ENCODE measurements around the gene PLEKHO2. TPM values are rescaled to one million over a fixed set of nuclear protein-coding genes. Genes with fewer than 3 reads are reported as not detected.

The PLEKHO2 gene
- total RNA-seq, 1 experiment from 2014 or later = 4.5 TPM

DNA sequence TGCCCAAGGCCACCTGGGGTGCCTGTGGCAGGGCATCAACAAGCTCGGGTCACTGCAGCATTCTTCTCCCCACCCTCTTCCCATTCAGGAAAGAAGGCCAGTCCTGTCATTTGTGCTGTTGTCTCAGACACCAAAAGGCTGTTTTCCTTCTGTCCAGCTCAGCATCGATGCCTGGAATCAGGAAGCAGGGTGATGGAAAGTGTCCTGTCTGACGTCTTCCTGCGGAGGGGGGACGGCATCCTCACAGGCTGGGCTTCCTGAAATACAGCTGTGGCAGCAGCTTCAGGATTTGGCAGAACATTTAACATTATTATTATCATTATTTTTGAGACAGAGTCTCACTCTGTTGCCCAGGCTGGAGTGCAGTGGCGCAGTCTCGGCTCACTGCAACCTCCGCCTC lies 37.0 kb downstream of the PLEKHO2 start:
- Histone ChIP-seq H3K27me3 (replicated peaks; ENCODE audit: control insufficient read depth, insufficient read depth, low read length) (no peaks in the 10 kb centered on the region), H3K4me1 (no peaks in the 10 kb centered on the region), H3K36me3 (ENCODE audit: control insufficient read depth, insufficient read depth, low read length) (no peaks in the 10 kb centered on the region), H3K9me3 (no peaks in the 10 kb centered on the region), H3K4me3 (ENCODE audit: low read depth, low read length) (no peak overlapping the region)
- DNase-seq = no peak
- BruUV-seq (replicated peaks) = no TSS peak
- Mint-ChIP-seq H3K4me1 (ENCODE audit: low read depth, unreplicated experiment) (peaks cover 7% of the 10 kb centered on the region), H3K36me3 (ENCODE audit: insufficient read depth, unreplicated experiment) (no peaks in the 10 kb centered on the region), H3K27me3 (ENCODE audit: insufficient read depth, unreplicated experiment) (no peaks in the 10 kb centered on the region), H3K9me3 (ENCODE audit: unreplicated experiment) (no peaks in the 10 kb centered on the region), H3K4me3 (ENCODE audit: unreplicated experiment) (no peak overlapping the region), H3K27ac (ENCODE audit: unreplicated experiment) (no peak overlapping the region)
- intact Hi-C loops (cut with micrococcal nuclease; ENCODE audit: unreplicated experiment) = no loop called here
- POLR2A ChIA-PET = no interaction called here
- TF ChIP-seq, protein P1, sequence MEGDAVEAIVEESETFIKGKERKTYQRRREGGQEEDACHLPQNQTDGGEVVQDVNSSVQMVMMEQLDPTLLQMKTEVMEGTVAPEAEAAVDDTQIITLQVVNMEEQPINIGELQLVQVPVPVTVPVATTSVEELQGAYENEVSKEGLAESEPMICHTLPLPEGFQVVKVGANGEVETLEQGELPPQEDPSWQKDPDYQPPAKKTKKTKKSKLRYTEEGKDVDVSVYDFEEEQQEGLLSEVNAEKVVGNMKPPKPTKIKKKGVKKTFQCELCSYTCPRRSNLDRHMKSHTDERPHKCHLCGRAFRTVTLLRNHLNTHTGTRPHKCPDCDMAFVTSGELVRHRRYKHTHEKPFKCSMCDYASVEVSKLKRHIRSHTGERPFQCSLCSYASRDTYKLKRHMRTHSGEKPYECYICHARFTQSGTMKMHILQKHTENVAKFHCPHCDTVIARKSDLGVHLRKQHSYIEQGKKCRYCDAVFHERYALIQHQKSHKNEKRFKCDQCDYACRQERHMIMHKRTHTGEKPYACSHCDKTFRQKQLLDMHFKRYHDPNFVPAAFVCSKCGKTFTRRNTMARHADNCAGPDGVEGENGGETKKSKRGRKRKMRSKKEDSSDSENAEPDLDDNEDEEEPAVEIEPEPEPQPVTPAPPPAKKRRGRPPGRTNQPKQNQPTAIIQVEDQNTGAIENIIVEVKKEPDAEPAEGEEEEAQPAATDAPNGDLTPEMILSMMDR (IDR thresholded peaks at IDR 0.05; ENCODE audit: insufficient read depth in 1 of 2, low read depth in 1 of 2, low read length in 1 of 2, severe bottlenecking in 1 of 2, unreplicated experiment in 1 of 2) = no peak
- CTCF ChIA-PET = no interaction called here

DNA sequence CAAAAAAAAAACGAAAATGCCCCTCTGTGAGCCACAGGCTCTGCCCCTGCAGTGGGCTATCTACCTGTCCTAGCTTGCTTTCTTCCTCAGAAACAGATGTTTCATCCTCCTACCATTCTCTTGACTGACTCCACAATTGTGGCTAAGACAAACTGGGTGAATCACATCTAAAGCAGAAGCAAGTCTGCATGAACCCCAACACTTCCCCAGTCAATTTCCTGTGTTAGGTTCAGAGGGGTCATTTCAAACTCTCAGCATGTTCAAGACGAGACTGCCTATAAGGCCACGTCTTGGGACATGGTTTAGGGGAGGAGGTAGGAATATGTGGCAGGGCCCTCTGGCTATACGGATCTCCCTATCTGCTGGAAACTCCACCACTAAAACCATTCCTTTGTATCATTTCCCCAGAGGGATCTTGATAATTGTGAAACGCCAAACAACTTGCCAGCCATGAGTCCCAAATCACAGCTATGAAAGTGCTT lies 41.4 kb downstream of the PLEKHO2 start:
- CTCF ChIA-PET = no interaction called here
- Mint-ChIP-seq H3K4me1 (ENCODE audit: low read depth, unreplicated experiment) (no peaks in the 10 kb centered on the region), H3K9me3 (ENCODE audit: unreplicated experiment) (no peaks in the 10 kb centered on the region), H3K27me3 (ENCODE audit: insufficient read depth, unreplicated experiment) (no peaks in the 10 kb centered on the region), H3K27ac (ENCODE audit: unreplicated experiment) (no peak overlapping the region), H3K36me3 (ENCODE audit: insufficient read depth, unreplicated experiment) (no peaks in the 10 kb centered on the region), H3K4me3 (ENCODE audit: unreplicated experiment) (no peak overlapping the region)
- no peaks in the 10 kb centered on the region for H3K27me3 ChIP-seq (replicated peaks; ENCODE audit: control insufficient read depth, insufficient read depth, low read length)
- no peak for DNase-seq
- no peaks in the 10 kb centered on the region for H3K9me3 ChIP-seq
- no TSS peak for BruUV-seq (replicated peaks)
- POLR2A ChIA-PET = no interaction called here
- H3K4me1 ChIP-seq = no peaks in the 10 kb centered on the region
- no peaks in the 10 kb centered on the region for H3K36me3 ChIP-seq (ENCODE audit: control insufficient read depth, insufficient read depth, low read length)
- TF ChIP-seq, protein P1 (IDR thresholded peaks at IDR 0.05; ENCODE audit: insufficient read depth in 1 of 2, low read depth in 1 of 2, low read length in 1 of 2, severe bottlenecking in 1 of 2, unreplicated experiment in 1 of 2) = no peak
- H3K4me3 ChIP-seq (ENCODE audit: low read depth, low read length) = no peak overlapping the region
- intact Hi-C loops (cut with micrococcal nuclease; ENCODE audit: unreplicated experiment) = no loop called here

DNA sequence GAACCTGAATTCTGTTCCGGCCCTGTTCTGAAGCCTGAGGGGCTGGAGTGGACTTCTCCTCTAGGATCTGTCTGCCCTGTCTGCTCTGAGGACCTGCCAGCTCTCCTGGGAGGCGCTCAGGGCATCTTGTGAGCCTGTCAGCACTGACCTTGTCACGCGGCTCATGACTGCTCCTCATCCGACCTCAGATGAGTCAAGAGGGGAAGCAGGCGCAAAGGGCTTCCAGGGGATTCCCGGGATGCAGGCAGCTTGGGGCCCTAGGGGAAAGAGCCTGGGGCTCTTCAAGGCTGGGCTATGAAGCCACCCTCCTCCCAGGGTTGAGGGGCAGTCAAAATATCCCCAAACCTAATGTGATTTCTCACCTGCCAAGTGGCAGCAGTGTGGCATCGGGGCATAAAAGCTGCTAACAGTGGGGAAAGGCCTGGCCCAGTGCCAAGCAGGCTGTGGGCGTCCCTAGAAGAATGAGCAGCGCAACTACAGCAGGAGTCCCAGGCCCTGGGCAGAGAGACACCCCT lies 42.3 kb downstream of the PLEKHO2 start:
- Histone ChIP-seq H3K36me3 (ENCODE audit: control insufficient read depth, insufficient read depth, low read length) (no peaks in the 10 kb centered on the region), H3K4me1 (no peaks in the 10 kb centered on the region), H3K27me3 (replicated peaks; ENCODE audit: control insufficient read depth, insufficient read depth, low read length) (no peaks in the 10 kb centered on the region), H3K4me3 (ENCODE audit: low read depth, low read length) (no peak overlapping the region), H3K9me3 (no peaks in the 10 kb centered on the region)
- Mint-ChIP-seq H3K27ac (ENCODE audit: unreplicated experiment) (no peak overlapping the region), H3K27me3 (ENCODE audit: insufficient read depth, unreplicated experiment) (no peaks in the 10 kb centered on the region), H3K36me3 (ENCODE audit: insufficient read depth, unreplicated experiment) (no peaks in the 10 kb centered on the region), H3K4me1 (ENCODE audit: low read depth, unreplicated experiment) (no peaks in the 10 kb centered on the region), H3K4me3 (ENCODE audit: unreplicated experiment) (no peak overlapping the region), H3K9me3 (ENCODE audit: unreplicated experiment) (no peaks in the 10 kb centered on the region)
- TF ChIP-seq, protein P1 (IDR thresholded peaks at IDR 0.05; ENCODE audit: insufficient read depth in 1 of 2, low read depth in 1 of 2, low read length in 1 of 2, severe bottlenecking in 1 of 2, unreplicated experiment in 1 of 2) = no peak
- no TSS peak for BruUV-seq (replicated peaks)
- ChIA-PET CTCF (no interaction called here), POLR2A (no interaction called here)
- DNase-seq = no peak
- intact Hi-C loops (cut with micrococcal nuclease; ENCODE audit: unreplicated experiment) = no loop called here
